ENCODE measurements around the gene POLR2H. TPM values are rescaled to one million over a fixed set of nuclear protein-coding genes. Genes with fewer than 3 reads are reported as not detected.

POLR2H gene
- total RNA-seq, 1 donor from 2014 or later: 60.5 TPM

DNA sequence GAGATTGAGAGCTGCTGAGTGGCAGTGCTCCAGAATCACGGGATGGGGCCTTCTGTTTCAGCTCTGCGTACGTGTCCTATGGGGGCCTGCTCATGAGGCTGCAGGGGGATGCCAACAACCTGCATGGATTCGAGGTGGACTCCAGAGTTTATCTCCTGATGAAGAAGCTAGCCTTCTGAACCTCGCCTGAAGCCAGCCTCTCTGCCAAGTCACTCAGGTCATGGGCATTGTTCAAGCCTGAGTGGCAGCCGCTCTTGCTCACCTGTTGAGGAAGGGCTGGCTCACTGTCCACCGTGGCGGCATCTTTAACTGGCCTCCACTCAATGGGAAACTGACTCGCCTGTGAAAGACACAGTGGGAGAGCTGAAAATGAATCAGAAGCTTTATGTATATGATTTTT lies 6.6 kb downstream of the POLR2H start:
- peaks cover 46% of the 10 kb centered on the region for H3K36me3 Mint-ChIP-seq (ENCODE audit: low read depth)
- ChIA-PET CTCF (no interaction called here), POLR2A (no interaction called here)
- H3K4me1 Mint-ChIP-seq: peaks cover 19% of the 10 kb centered on the region
- DNase-seq (no peak), ATAC-seq (ENCODE audit: low read depth) (no peak)
- H3K4me3 Mint-ChIP-seq: no peak overlapping the region
- intact Hi-C loops (cut with micrococcal nuclease): no loop called here
- TF ChIP-seq, protein P1, sequence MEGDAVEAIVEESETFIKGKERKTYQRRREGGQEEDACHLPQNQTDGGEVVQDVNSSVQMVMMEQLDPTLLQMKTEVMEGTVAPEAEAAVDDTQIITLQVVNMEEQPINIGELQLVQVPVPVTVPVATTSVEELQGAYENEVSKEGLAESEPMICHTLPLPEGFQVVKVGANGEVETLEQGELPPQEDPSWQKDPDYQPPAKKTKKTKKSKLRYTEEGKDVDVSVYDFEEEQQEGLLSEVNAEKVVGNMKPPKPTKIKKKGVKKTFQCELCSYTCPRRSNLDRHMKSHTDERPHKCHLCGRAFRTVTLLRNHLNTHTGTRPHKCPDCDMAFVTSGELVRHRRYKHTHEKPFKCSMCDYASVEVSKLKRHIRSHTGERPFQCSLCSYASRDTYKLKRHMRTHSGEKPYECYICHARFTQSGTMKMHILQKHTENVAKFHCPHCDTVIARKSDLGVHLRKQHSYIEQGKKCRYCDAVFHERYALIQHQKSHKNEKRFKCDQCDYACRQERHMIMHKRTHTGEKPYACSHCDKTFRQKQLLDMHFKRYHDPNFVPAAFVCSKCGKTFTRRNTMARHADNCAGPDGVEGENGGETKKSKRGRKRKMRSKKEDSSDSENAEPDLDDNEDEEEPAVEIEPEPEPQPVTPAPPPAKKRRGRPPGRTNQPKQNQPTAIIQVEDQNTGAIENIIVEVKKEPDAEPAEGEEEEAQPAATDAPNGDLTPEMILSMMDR (IDR thresholded peaks at IDR 0.05): no peak
- H3K27ac Mint-ChIP-seq: no peak overlapping the region
- H3K9me3 Mint-ChIP-seq: no peaks in the 10 kb centered on the region
- no peaks in the 10 kb centered on the region for H3K27me3 Mint-ChIP-seq

DNA sequence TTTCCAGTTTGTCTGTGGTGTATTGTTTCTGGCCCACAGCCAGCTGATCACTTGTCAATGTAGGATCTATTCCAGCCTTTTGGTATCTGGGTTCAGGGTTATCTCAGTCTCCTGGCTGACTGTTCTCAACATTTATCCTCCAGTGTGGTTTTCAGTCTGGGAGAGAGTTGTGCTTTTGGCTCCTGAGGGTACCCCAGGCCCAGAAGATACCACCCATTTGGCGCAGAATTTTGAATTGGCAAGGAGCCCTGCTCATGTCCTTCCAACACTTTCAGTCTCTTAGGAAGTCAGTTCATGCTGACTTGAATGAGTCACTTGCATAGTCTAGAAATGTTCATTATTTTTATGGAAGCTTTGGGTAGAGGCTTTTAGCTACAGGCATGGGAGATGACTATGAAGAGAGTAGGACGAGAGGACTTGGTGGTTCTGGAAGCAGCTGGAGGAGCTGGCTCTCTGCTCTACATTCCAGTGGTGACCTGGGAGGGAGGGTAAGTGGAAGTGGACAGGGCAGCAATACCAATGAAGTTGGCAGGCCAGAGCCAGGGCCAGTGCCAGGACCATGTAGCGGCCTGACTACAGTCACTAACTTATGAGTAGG lies 7.2 kb downstream of the POLR2H start:
- Mint-ChIP-seq H3K27me3 (no peaks in the 10 kb centered on the region), H3K27ac (no peak overlapping the region), H3K36me3 (ENCODE audit: low read depth) (peaks cover 41% of the 10 kb centered on the region), H3K4me1 (peaks cover 14% of the 10 kb centered on the region), H3K4me3 (no peak overlapping the region), H3K9me3 (no peaks in the 10 kb centered on the region)
- POLR2A ChIA-PET: no interaction called here
- CTCF ChIA-PET: no interaction called here
- no peak for DNase-seq
- no peak for ATAC-seq (ENCODE audit: low read depth)
- TF ChIP-seq, protein P1 (IDR thresholded peaks at IDR 0.05): no peak
- intact Hi-C loops (cut with micrococcal nuclease): no loop called here

DNA sequence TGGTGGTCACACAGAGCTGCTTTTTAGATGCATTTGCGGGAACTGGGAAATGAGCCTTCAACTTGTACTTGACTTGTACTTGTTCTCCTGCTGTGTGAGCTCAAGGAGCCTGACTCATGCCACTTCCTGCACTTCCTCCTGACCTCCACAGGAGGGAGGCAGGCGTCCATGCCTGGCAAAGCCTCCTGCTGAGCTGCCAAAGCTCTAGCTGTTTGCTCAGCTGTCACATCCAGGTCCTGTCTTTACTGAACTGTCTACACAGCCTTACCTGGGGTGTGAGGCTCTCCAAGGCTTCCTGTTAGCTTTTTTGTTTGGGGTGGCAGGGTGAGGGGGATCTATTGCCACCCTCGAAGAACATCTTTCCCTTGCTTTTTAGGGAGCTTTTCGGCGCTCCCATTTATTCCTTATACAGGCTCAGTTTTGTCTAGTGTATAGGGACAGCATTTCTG lies 10.1 kb downstream of the POLR2H start:
- no peak overlapping the region for H3K27ac Mint-ChIP-seq
- ATAC-seq (ENCODE audit: low read depth): peak; percentile 97

DNA sequence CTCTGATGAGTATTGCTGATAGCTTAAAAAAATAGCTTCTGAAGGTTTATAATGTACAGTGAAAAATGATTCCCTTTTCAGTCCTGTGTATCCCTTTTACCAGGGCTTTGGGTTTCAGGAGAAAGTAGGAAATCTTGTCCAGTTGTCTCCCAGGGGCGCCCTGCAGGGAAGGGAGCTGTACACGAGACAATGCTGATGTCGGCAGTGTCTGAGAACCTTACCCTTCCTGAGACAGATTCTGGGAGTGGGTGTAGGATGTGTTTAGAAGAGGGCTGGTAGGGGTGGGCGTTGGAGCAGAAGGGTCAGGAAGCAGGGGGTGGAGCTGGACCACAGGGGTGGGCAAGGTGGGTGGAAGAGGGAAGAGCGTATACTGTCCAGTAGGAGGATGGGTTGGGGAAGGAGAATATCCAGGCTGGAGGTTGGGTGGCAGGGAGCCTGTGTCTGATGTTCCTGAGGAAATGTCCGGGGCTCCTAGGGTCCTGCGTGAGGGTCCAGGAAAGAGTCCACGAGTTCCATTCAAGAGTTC lies 10.8 kb downstream of the POLR2H start:
- TF ChIP-seq, protein P1 (IDR thresholded peaks at IDR 0.05): no peak
- no peaks in the 10 kb centered on the region for H3K9me3 Mint-ChIP-seq
- peaks cover 23% of the 10 kb centered on the region for H3K36me3 Mint-ChIP-seq (ENCODE audit: low read depth)
- intact Hi-C loops (cut with micrococcal nuclease): no loop called here
- H3K4me1 Mint-ChIP-seq: peaks cover 2% of the 10 kb centered on the region
- ATAC-seq (ENCODE audit: low read depth) (no peak), DNase-seq (no peak)
- CTCF ChIA-PET: interaction anchor here (1.2 to 5.3 kb wide), 6 partner anchors 9 to 189 kb away, joined by 3 to 75 read pairs (median 9); partner anchors contain the start of gene EPHB3
- no peak overlapping the region for H3K4me3 Mint-ChIP-seq
- H3K27ac Mint-ChIP-seq: no peak overlapping the region
- POLR2A ChIA-PET: interaction anchor here (1.1 kb wide), 1 partner anchor 10 kb away, joined by 3 read pairs; no protein-coding TSS in a partner anchor
- peaks cover 22% of the 10 kb centered on the region for H3K27me3 Mint-ChIP-seq

More for the DNA sequence above, 10.1 kb downstream of the POLR2H start:
- POLR2A ChIA-PET: no interaction called here
- Mint-ChIP-seq H3K4me1 (peaks cover 2% of the 10 kb centered on the region), H3K9me3 (no peaks in the 10 kb centered on the region), H3K36me3 (ENCODE audit: low read depth) (peaks cover 31% of the 10 kb centered on the region), H3K4me3 (no peak overlapping the region), H3K27me3 (peaks cover 15% of the 10 kb centered on the region)
- intact Hi-C loops (cut with micrococcal nuclease): loop anchor here (1.0 to 2.0 kb wide), 4 partner anchors 142 to 406 kb away; no protein-coding TSS in a partner anchor
- no peak for DNase-seq
- CTCF ChIA-PET: interaction anchor here (0.6 to 5.3 kb wide), 11 partner anchors 9 to 377 kb away, joined by 3 to 75 read pairs (median 4); partner anchors contain the start of gene EPHB3
- TF ChIP-seq, protein P1 (IDR thresholded peaks at IDR 0.05): no peak

DNA sequence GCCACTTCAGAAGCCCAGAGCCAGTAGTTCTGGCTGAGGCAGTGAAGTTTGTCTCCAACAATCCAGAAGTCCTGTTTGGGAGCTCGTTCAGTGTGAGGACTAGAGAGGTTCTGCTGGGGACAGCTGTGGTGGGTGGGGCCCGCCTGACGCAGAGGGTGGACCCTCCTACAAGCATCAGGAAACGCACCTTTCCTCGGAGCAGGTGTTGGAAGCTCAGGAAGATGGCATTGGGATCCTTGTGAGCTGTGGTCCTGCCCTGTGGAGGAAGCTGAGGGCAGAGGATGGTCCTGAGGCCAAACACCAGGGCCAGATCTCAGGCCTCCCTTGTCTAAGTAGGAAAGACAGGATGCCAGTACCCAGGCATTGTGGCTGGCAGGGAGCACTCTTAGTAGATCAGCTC lies 11.4 kb downstream of the POLR2H start:
- peaks cover 19% of the 10 kb centered on the region for H3K36me3 Mint-ChIP-seq (ENCODE audit: low read depth)
- intact Hi-C loops (cut with micrococcal nuclease): no loop called here
- TF ChIP-seq, protein P1 (IDR thresholded peaks at IDR 0.05): no peak
- ChIA-PET POLR2A (interaction anchor here (1.1 kb wide), 1 partner anchor 10 kb away, joined by 3 read pairs; no protein-coding TSS in a partner anchor), CTCF (interaction anchor here (1.9 to 5.3 kb wide), 3 partner anchors 8 to 169 kb away, joined by 4 to 75 read pairs (median 39); no protein-coding TSS in a partner anchor)
- H3K4me3 Mint-ChIP-seq: no peak overlapping the region
- no peak overlapping the region for H3K27ac Mint-ChIP-seq
- peaks cover 27% of the 10 kb centered on the region for H3K27me3 Mint-ChIP-seq
- peaks cover 2% of the 10 kb centered on the region for H3K4me1 Mint-ChIP-seq
- DNase-seq: no peak
- ATAC-seq (ENCODE audit: low read depth): no peak
- no peaks in the 10 kb centered on the region for H3K9me3 Mint-ChIP-seq
